IMR-90 (cell line): ENCODE measurements around the gene HMX3. TPM values are rescaled to one million over a fixed set of nuclear protein-coding genes. Genes with fewer than 3 reads are reported as not detected.

Experiments
- ATAC-seq: fragments of 200-7000 bp; cut with Tn5 transposase; 2 replicates; pipeline ENCODE4 v1.9.1; 2020; ENCODE audit warnings: low read depth, mild to moderate bottlenecking, moderate library complexity
- BruUV-seq: library from RNA; stranded (reverse); fragments of 400-500 nt; replicated peaks from 2 replicates; lab custom pipeline; 2021; lab: Mats Ljungman, UMichigan
- CTCF ChIA-PET: fragments of 300-600 bp; formaldehyde crosslinking; extraction: SDS; loops from one replicate; lab custom pipeline; 2021; ENCODE audit warnings: antibody characterized with exemption; lab: Yijun Ruan, JAX
- POLR2A ChIA-PET: fragments of 300-600 bp; sonication (Branson Sonifier 250); formaldehyde crosslinking; loops from one replicate; lab custom pipeline; 2022; ENCODE audit warnings: antibody characterized with exemption; ENCODE audit not compliant: unreplicated experiment; lab: Charles Lee
- DNase-seq: peaks from one replicate; pipeline ENCODE4 v3.0.0; 2013
- H2AFZ ChIP-seq: replicated peaks from 2 replicates; pipeline ENCODE3; 2013; ENCODE audit warnings: low read length, mild to moderate bottlenecking; ENCODE audit not compliant: poor library complexity
- H2AK5ac ChIP-seq: 2 replicates; pipeline ENCODE4 v1.6.1; 2013; ENCODE audit warnings: low read depth, low read length, inconsistent platforms
- H2AK9ac ChIP-seq: replicated peaks from 2 replicates; pipeline ENCODE3; 2013; ENCODE audit warnings: mild to moderate bottlenecking, low read depth, low read length, moderate library complexity; ENCODE audit not compliant: poor library complexity
- H2BK120ac ChIP-seq: 2 replicates; pipeline ENCODE4 v1.6.1; 2013; ENCODE audit warnings: low read depth, low read length, inconsistent platforms
- H2BK15ac ChIP-seq: 3 replicates; pipeline ENCODE4 v1.6.1; 2013; ENCODE audit warnings: low read depth, low read length, inconsistent platforms
- H2BK20ac ChIP-seq: 2 replicates; pipeline ENCODE4 v1.6.1; 2013; ENCODE audit warnings: low read depth, mild to moderate bottlenecking, inconsistent platforms, low read length, moderate library complexity
- H2BK5ac ChIP-seq: 2 replicates; pipeline ENCODE4 v1.6.1; 2013; ENCODE audit warnings: mild to moderate bottlenecking, low read depth, low read length, inconsistent platforms; ENCODE audit not compliant: poor library complexity, severe bottlenecking
- H3K14ac ChIP-seq: replicated peaks from 2 replicates; pipeline ENCODE4 v1.6.1; 2013; ENCODE audit warnings: low read depth, low read length, inconsistent platforms
- H3K18ac ChIP-seq: 2 replicates; pipeline ENCODE4 v1.6.1; 2013; ENCODE audit warnings: low read depth, low read length, control low read depth
- H3K23ac ChIP-seq: 2 replicates; pipeline ENCODE4 v1.6.1; 2013; ENCODE audit warnings: low read depth, low read length, inconsistent platforms
- H3K27ac ChIP-seq: 2 replicates; pipeline ENCODE4 v1.5.1; 2013; ENCODE audit warnings: mild to moderate bottlenecking, control low read depth, low read length; ENCODE audit not compliant: insufficient read depth
- H3K27me3 ChIP-seq: 2 replicates; pipeline ENCODE4 v1.6.1; 2013; ENCODE audit warnings: low read length; ENCODE audit not compliant: control insufficient read depth, insufficient read depth
- H3K36me3 ChIP-seq: 2 replicates; pipeline ENCODE4 v1.6.1; 2013; ENCODE audit warnings: low read length, mixed read lengths; ENCODE audit not compliant: control insufficient read depth, insufficient read depth
- H3K4ac ChIP-seq: 2 replicates; pipeline ENCODE4 v1.6.1; 2013; ENCODE audit warnings: low read depth, low read length, inconsistent platforms
- H3K4me1 ChIP-seq: 2 replicates; pipeline ENCODE4 v1.6.1; 2013; ENCODE audit warnings: low read length, mixed read lengths; ENCODE audit not compliant: control insufficient read depth, insufficient read depth
- H3K4me2 ChIP-seq: 2 replicates; pipeline ENCODE4 v1.6.1; 2013; ENCODE audit warnings: low read depth, mild to moderate bottlenecking, control low read depth, low read length, moderate library complexity
- H3K4me3 ChIP-seq: 2 replicates; pipeline ENCODE4 v1.5.1; 2013; ENCODE audit warnings: low read depth, mild to moderate bottlenecking, control low read depth, low read length, moderate library complexity; ENCODE audit not compliant: insufficient read depth
- H3K56ac ChIP-seq: 2 replicates; pipeline ENCODE4 v1.6.1; 2013; ENCODE audit warnings: low read length, inconsistent platforms; ENCODE audit not compliant: insufficient read depth; ENCODE audit errors: extremely low read depth
- H3K79me1 ChIP-seq, 2 experiments: 2 replicates each; pipeline ENCODE4 v1.6.1; 2013; ENCODE audit warnings: low read length in 2 of 2, inconsistent platforms in 1 of 2, low read depth in 1 of 2
- H3K9ac ChIP-seq: 2 replicates; pipeline ENCODE4 v1.6.1; 2013; ENCODE audit warnings: low read depth, low read length, control low read depth
- H3K9me1 ChIP-seq: 2 replicates; pipeline ENCODE4 v1.6.1; 2013; ENCODE audit warnings: low read length, inconsistent platforms; ENCODE audit not compliant: insufficient read depth
- H3K9me3 ChIP-seq: 2 replicates; pipeline ENCODE4 v1.6.1; 2013; ENCODE audit warnings: low read length; ENCODE audit not compliant: control insufficient read depth, insufficient read depth
- H4K20me1 ChIP-seq: 2 replicates; pipeline ENCODE4 v1.6.1; 2013; ENCODE audit warnings: low read length, inconsistent platforms; ENCODE audit not compliant: insufficient read depth
- H4K5ac ChIP-seq: 2 replicates; pipeline ENCODE4 v1.6.1; 2013; ENCODE audit warnings: mild to moderate bottlenecking, low read depth, low read length, control low read depth
- H4K8ac ChIP-seq, 2 experiments: 2 replicates each; pipeline ENCODE4 v1.6.1; 2013; ENCODE audit warnings: low read depth in 2 of 2, low read length in 2 of 2, control low read depth in 1 of 2, inconsistent platforms in 1 of 2
- H4K91ac ChIP-seq: 2 replicates; pipeline ENCODE4 v1.6.1; 2013; ENCODE audit warnings: low read depth, low read length, inconsistent platforms; ENCODE audit not compliant: insufficient read depth
- BHLHE40 ChIP-seq: fragments of 150-350 bp; IDR thresholded peaks from 2 replicates; pipeline ENCODE4 v1.6.1; 2016; ENCODE audit warnings: mild to moderate bottlenecking, low read depth, low read length
- CEBPB ChIP-seq: IDR thresholded peaks from 2 replicates; pipeline ENCODE4 v1.6.1; 2012; ENCODE audit warnings: low read depth, low read length, improper control_type of control experiment
- CHD1 ChIP-seq: IDR thresholded peaks from 2 replicates; pipeline ENCODE4 v1.6.1; 2012; ENCODE audit warnings: low read depth, low read length, improper control_type of control experiment
- CTCF ChIP-seq: conservative IDR thresholded peaks from 2 replicates; pipeline ENCODE4 v1.5.1; 2012; ENCODE audit warnings: mild to moderate bottlenecking, low read depth, low read length, improper control_type of control experiment
- ELK1 ChIP-seq: fragments of 150-350 bp; IDR thresholded peaks from 2 replicates; pipeline ENCODE4 v1.6.1; 2016; ENCODE audit warnings: low read depth, mild to moderate bottlenecking, low read length, moderate library complexity, borderline replicate concordance
- FOS ChIP-seq: fragments of 150-350 bp; IDR thresholded peaks from 2 replicates; pipeline ENCODE4 v1.6.1; 2016; ENCODE audit warnings: low read depth, low read length
- MAFK ChIP-seq: IDR thresholded peaks from 2 replicates; pipeline ENCODE4 v1.6.1; 2012; ENCODE audit warnings: low read depth, low read length, improper control_type of control experiment
- MAZ ChIP-seq: IDR thresholded peaks from 2 replicates; pipeline ENCODE4 v1.6.1; 2012; ENCODE audit warnings: low read depth, mild to moderate bottlenecking, low read length, improper control_type of control experiment, moderate library complexity, borderline replicate concordance
- MXI1 ChIP-seq: IDR thresholded peaks from 2 replicates; pipeline ENCODE4 v1.6.1; 2012; ENCODE audit warnings: low read depth, mild to moderate bottlenecking, low read length, moderate library complexity, borderline replicate concordance
- NFE2L2 ChIP-seq: fragments of 150-350 bp; IDR thresholded peaks from 2 replicates; pipeline ENCODE4 v1.6.1; 2016; ENCODE audit warnings: low read depth, mild to moderate bottlenecking, low read length
- POLR2A ChIP-seq: IDR thresholded peaks from 2 replicates; pipeline ENCODE4 v1.6.1; 2012; ENCODE audit warnings: mild to moderate bottlenecking, low read depth, low read length
- RAD21 ChIP-seq: IDR thresholded peaks from 2 replicates; pipeline ENCODE4 v1.6.1; 2012; ENCODE audit warnings: low read length, improper control_type of control experiment
- RCOR1 ChIP-seq: IDR thresholded peaks from 2 replicates; pipeline ENCODE4 v1.6.1; 2012; ENCODE audit warnings: mild to moderate bottlenecking, low read length, improper control_type of control experiment; ENCODE audit not compliant: insufficient replicate concordance
- RFX5 ChIP-seq: IDR thresholded peaks from 2 replicates; pipeline ENCODE4 v1.8.0; 2012; ENCODE audit warnings: low read depth, mild to moderate bottlenecking, low read length, moderate library complexity
- SMC3 ChIP-seq: fragments of 150-350 bp; IDR thresholded peaks from 2 replicates; pipeline ENCODE4 v1.6.1; 2016; ENCODE audit warnings: low read depth, mild to moderate bottlenecking, antibody characterized with exemption, low read length, moderate library complexity
- USF2 ChIP-seq: fragments of 150-350 bp; IDR thresholded peaks from 2 replicates; pipeline ENCODE4 v1.6.1; 2017; ENCODE audit warnings: mild to moderate bottlenecking, antibody characterized with exemption, low read length, low read depth
- WGBS, 2 experiments: methylation state at CpG; one replicate each; pipeline versions ENCODE4 v1.1.5 to v1.1.7; 2013; ENCODE audit warnings: missing lambda C conversion rate in 2 of 2; ENCODE audit not compliant: insufficient read length in 1 of 2; ENCODE audit errors: extremely low coverage in 2 of 2; 5-methylcytosine and 5-hydroxymethylcytosine counted together
- dilution Hi-C: fragments of 300-500 bp; cut with HindIII; formaldehyde crosslinking; loops from one replicate; pipeline ENCODE4 v1.14.3; 2018; ENCODE audit warnings: low sequenced_read_pairs; ENCODE audit not compliant: unreplicated experiment
- in situ Hi-C: fragments of 300-500 bp; cut with MboI; formaldehyde crosslinking; loops from 3 replicates; pipeline ENCODE4 v1.14.3; 2019; ENCODE audit warnings: low sequenced_read_pairs, inconsistent platforms, mixed read lengths
- intact Hi-C: fragments of 100-400 bp; cut with micrococcal nuclease; formaldehyde crosslinking; loops from 2 replicates; pipeline ENCODE4 v1.10.0; 2022
- polyA plus RNA-seq, 3 experiments: library from polyadenylated mRNA; depleted of rRNA; stranded (reverse); fragments of >200 nt; gene quantifications; 2 replicates each; pipeline ENCODE4 v1.2.3, GENCODE V29; 2012; ENCODE audit warnings: low replicate concordance in 1 of 3
- total RNA-seq: library from RNA; depleted of rRNA; stranded (reverse); fragments of >200 nt; gene quantifications from 2 replicates; pipeline ENCODE4 v1.2.3, GENCODE V29; 2012

HMX3 gene
- total and polyA plus RNA-seq, 2 of the 4 experiments (the other 2 are of a cell fraction) = not detected

DNA sequence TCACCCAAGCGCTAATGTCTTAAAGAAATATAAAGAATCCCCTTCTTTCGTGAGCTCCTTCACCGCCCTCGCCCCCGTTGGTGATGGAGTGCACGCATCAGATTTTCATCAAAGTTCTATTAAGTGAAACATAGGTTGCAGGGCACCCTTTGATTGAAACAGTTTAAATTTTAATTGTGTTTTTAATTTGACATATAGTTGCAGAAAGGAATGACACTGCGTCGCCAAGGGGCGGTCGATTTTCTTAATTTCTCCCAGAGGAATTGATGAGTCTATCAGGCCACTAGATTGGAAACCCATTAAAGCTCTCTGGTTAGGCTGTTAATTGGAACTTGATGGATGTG, 8.0 kb downstream of the HMX3 start:
- H2BK120ac ChIP-seq = no peak overlapping the region
- no peak overlapping the region for H3K18ac ChIP-seq
- H3K4me3 ChIP-seq = no peak overlapping the region
- H3K79me1 ChIP-seq = no peaks in the 10 kb centered on the region
- no peak overlapping the region for H3K14ac ChIP-seq
- no peaks in the 10 kb centered on the region; the same call in 1 of the 2 replicates for H3K9me1 ChIP-seq
- H3K36me3 ChIP-seq = no peaks in the 10 kb centered on the region
- no peak overlapping the region for H3K23ac ChIP-seq
- POLR2A ChIA-PET = no interaction called here
- dilution Hi-C loops (no loop called here), intact Hi-C loops (no loop called here), in situ Hi-C loops (loop anchor here (25.0 kb wide), 1 partner anchor 1244 kb away; no protein-coding TSS in a partner anchor)
- H3K4ac ChIP-seq = no peak overlapping the region
- TF ChIP-seq FOS (no peak), USF2 (no peak), BHLHE40 (no peak), MAZ (no peak), CTCF (no peak), MXI1 (no peak), RAD21 (no peak), CEBPB (no peak), NFE2L2 (no peak), POLR2A (no peak), CHD1 (no peak), RFX5 (no peak), MAFK (no peak), RCOR1 (no peak), SMC3 (no peak), ELK1 (no peak)
- no peaks in the 10 kb centered on the region for H3K4me1 ChIP-seq
- H2BK20ac ChIP-seq = no peak overlapping the region
- H3K56ac ChIP-seq = no peak overlapping the region
- H3K9me3 ChIP-seq = peaks cover 8% of the 10 kb centered on the region
- H3K4me2 ChIP-seq = no peak overlapping the region
- CTCF ChIA-PET = no interaction called here
- no peak overlapping the region for H2BK15ac ChIP-seq
- BruUV-seq = no TSS peak
- no peak for ATAC-seq
- no peak overlapping the region for H4K5ac ChIP-seq
- H2AK5ac ChIP-seq = no peak overlapping the region
- no peak overlapping the region for H2BK5ac ChIP-seq
- no peak overlapping the region for H2AK9ac ChIP-seq
- 0 out of 2 replicates have a peak, but pooled peaks cover 1% of the 10 kb centered on the region for H4K20me1 ChIP-seq
- no peak overlapping the region for H3K9ac ChIP-seq
- no peak overlapping the region for H4K8ac ChIP-seq
- no peak overlapping the region for H4K91ac ChIP-seq
- DNase-seq = no peak
- no peak overlapping the region for H2AFZ ChIP-seq
- H3K27ac ChIP-seq = no peak overlapping the region
- no CpG with 5 or more reads among the region's 10 CpGs for WGBS, 2 experiments
- peaks cover 100% of the 10 kb centered on the region for H3K27me3 ChIP-seq
